Fibroblast of lung (primary cell): ENCODE measurements around the gene FAM180A. TPM values are rescaled to one million over a fixed set of nuclear protein-coding genes. Genes with fewer than 3 reads are reported as not detected.

Source experiments
- DNase-seq, 2 donors: peaks; one replicate each; pipeline versions ENCODE4 v3.0.0 to v3.0.0-alpha.2; 2010; ENCODE audit warnings: low read depth in 2 of 2
- H2AFZ ChIP-seq: 2 replicates; pipeline ENCODE4 v1.5.1; 2012; ENCODE audit warnings: low read length, control low read depth, inconsistent platforms
- H3K27ac ChIP-seq: 2 replicates; pipeline ENCODE4 v1.5.1; 2011; ENCODE audit warnings: low read length, control low read depth; ENCODE audit not compliant: insufficient read depth
- H3K27me3 ChIP-seq: 2 replicates; pipeline ENCODE4 v1.5.1; 2011; ENCODE audit warnings: mild to moderate bottlenecking, low read length; ENCODE audit not compliant: control insufficient read depth, insufficient read depth
- H3K36me3 ChIP-seq: 2 replicates; pipeline ENCODE4 v1.5.1; 2011; ENCODE audit warnings: low read length; ENCODE audit not compliant: control insufficient read depth, insufficient read depth
- H3K4me1 ChIP-seq: 2 replicates; pipeline ENCODE4 v1.5.1; 2011; ENCODE audit warnings: low read length; ENCODE audit not compliant: control insufficient read depth, insufficient read depth; ENCODE audit errors: extremely low read depth
- H3K4me2 ChIP-seq: 2 replicates; pipeline ENCODE4 v1.5.1; 2011; ENCODE audit warnings: low read length, control low read depth; ENCODE audit not compliant: insufficient read depth; ENCODE audit errors: extremely low read depth
- H3K4me3 ChIP-seq, 4 experiments: fragments of 200-600 bp in 1 of 4; sonication (generic) in 1 of 4; replicated peaks in 1 of 4; 2 replicates each; pipeline ENCODE4 v1.5.1; 2011 to 2016; ENCODE audit warnings: low read length in 4 of 4, low read depth in 3 of 4, mild to moderate bottlenecking in 3 of 4, control low read depth in 2 of 4, inconsistent platforms in 1 of 4, mixed read lengths in 1 of 4; ENCODE audit not compliant: insufficient read depth in 1 of 4; ENCODE audit errors: control extremely low read depth in 1 of 4
- H3K79me2 ChIP-seq: 2 replicates; pipeline ENCODE4 v1.5.1; 2012; ENCODE audit warnings: mild to moderate bottlenecking, low read length, inconsistent platforms; ENCODE audit not compliant: control insufficient read depth, insufficient read depth
- H3K9ac ChIP-seq: 2 replicates; pipeline ENCODE4 v1.5.1; 2011; ENCODE audit warnings: mild to moderate bottlenecking, low read length, control low read depth; ENCODE audit not compliant: insufficient read depth
- H3K9me3 ChIP-seq: 2 replicates; pipeline ENCODE4 v1.5.1; 2012; ENCODE audit warnings: low read depth, low read length; ENCODE audit not compliant: control insufficient read depth, insufficient read depth
- H4K20me1 ChIP-seq: 2 replicates; pipeline ENCODE4 v1.5.1; 2011; ENCODE audit warnings: low read length; ENCODE audit not compliant: control insufficient read depth, insufficient read depth; ENCODE audit errors: extremely low read depth
- EZH2 ChIP-seq: IDR thresholded peaks from 2 replicates; pipeline ENCODE4 v1.5.1; 2012; ENCODE audit warnings: low read length, control low read depth, mild to moderate bottlenecking; ENCODE audit errors: missing control alignments
- polyA plus RNA-seq, 2 donors: library from polyadenylated mRNA; depleted of rRNA in 1 of 2; stranded (reverse) in 1 of 2; unstranded in 1 of 2; fragments of >200 nt; gene quantifications; 2 replicates each; pipeline ENCODE4 v1.2.1, GENCODE V29; 2011 to 2012; ENCODE audit warnings: missing spikeins in 1 of 2
- total RNA-seq: library from RNA; depleted of rRNA; stranded (reverse); fragments of >200 nt; gene quantifications from 2 replicates; pipeline ENCODE4 v1.2.1, GENCODE V29; 2014
- TF ChIP-seq, protein P1 (sequence below), 2 donors: IDR thresholded peaks in 1 of 2; conservative IDR thresholded peaks in 1 of 2; 1 replicate in 1 of 2; 2 replicates in 1 of 2; pipeline ENCODE4 v1.5.1; 2011 to 2012; ENCODE audit warnings: low read length in 2 of 2, control low read depth in 1 of 2, inconsistent platforms in 1 of 2, low read depth in 1 of 2, mild to moderate bottlenecking in 1 of 2

The FAM180A gene
- total and polyA plus RNA-seq, 2 donors (not counting 1 experiment from before 2014, with no cell fraction given) = 15.6 to 38.5 TPM

DNA sequence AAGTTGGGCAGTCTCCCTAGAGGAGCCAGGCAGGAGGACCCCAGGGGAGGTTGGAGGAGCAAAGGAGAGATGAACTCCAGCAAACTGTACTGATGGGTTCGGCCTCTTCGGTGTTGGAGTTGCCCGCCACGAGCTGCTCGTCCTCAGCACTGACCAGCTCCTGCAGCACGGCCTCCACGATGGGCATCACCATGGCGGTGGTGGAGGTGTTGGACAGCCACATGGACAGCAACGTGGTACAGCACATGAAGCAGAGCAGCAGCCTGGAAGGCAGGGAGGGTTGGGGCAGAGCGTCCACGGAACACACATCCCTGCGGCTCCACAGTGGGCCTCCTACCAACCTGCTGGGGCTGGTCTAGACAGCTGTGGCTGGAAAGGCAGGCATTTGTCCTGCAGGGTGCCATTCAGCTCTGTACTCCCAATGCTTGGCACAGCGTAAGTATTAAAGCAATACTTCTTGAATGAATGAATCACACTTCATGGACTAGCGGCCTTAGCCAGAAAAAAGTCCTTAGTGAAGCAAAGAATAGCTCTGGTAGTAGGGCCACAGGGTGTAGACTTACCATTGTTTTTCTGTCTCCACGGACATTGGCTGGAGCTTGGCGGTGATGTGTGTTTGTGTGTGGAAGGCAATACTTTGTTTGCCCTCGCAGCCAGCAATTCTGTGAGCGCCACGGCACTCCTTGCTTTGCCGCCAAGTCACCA, 42.4 kb downstream of the FAM180A start:
- H3K9ac ChIP-seq = no peak overlapping the region
- no peaks in the 10 kb centered on the region for H3K4me1 ChIP-seq
- no peaks in the 10 kb centered on the region for H3K79me2 ChIP-seq
- no peaks in the 10 kb centered on the region for H3K36me3 ChIP-seq
- H3K27me3 ChIP-seq = no peaks in the 10 kb centered on the region
- no peaks in the 10 kb centered on the region for H3K9me3 ChIP-seq
- no peak overlapping the region for H3K4me3 ChIP-seq
- H3K4me2 ChIP-seq = no peak overlapping the region
- no peak overlapping the region for H2AFZ ChIP-seq
- DNase-seq = peak in 1 of 2 donors; percentile 14
- no peak for TF ChIP-seq EZH2
- TF ChIP-seq, protein P1, sequence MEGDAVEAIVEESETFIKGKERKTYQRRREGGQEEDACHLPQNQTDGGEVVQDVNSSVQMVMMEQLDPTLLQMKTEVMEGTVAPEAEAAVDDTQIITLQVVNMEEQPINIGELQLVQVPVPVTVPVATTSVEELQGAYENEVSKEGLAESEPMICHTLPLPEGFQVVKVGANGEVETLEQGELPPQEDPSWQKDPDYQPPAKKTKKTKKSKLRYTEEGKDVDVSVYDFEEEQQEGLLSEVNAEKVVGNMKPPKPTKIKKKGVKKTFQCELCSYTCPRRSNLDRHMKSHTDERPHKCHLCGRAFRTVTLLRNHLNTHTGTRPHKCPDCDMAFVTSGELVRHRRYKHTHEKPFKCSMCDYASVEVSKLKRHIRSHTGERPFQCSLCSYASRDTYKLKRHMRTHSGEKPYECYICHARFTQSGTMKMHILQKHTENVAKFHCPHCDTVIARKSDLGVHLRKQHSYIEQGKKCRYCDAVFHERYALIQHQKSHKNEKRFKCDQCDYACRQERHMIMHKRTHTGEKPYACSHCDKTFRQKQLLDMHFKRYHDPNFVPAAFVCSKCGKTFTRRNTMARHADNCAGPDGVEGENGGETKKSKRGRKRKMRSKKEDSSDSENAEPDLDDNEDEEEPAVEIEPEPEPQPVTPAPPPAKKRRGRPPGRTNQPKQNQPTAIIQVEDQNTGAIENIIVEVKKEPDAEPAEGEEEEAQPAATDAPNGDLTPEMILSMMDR (conservative IDR thresholded peaks at IDR 0.05 in 1 of 2, IDR thresholded peaks at IDR 0.05 in 1 of 2; ENCODE audit: low read depth in 1 of 2, low read length in 2 of 2) = no peak
- H3K27ac ChIP-seq = no peak overlapping the region
- no peaks in the 10 kb centered on the region for H4K20me1 ChIP-seq

- no peak overlapping the region for H3K4me2 ChIP-seq
- TF ChIP-seq EZH2 = no peak
- TF ChIP-seq, protein P1 (conservative IDR thresholded peaks at IDR 0.05 in 1 of 2, IDR thresholded peaks at IDR 0.05 in 1 of 2; ENCODE audit: low read depth in 1 of 2, low read length in 2 of 2) = no peak
- H3K4me1 ChIP-seq = no peaks in the 10 kb centered on the region
- no peak overlapping the region for H3K9ac ChIP-seq
- H3K4me3 ChIP-seq = no peak overlapping the region
- no peak overlapping the region for H3K27ac ChIP-seq
- no peaks in the 10 kb centered on the region for H3K9me3 ChIP-seq
- H3K36me3 ChIP-seq = no peaks in the 10 kb centered on the region
- no peaks in the 10 kb centered on the region for H3K27me3 ChIP-seq
- no peak for DNase-seq
- H2AFZ ChIP-seq = no peak overlapping the region
- no peaks in the 10 kb centered on the region for H3K79me2 ChIP-seq
- H4K20me1 ChIP-seq = no peaks in the 10 kb centered on the region
These were observed 43.9 kb downstream of the FAM180A start for GRCh38 chr7:135704698-135705097.

GRCh38 chr7:135704074-135704473, 44.5 kb downstream of the FAM180A start:
- Histone ChIP-seq H4K20me1 (no peaks in the 10 kb centered on the region), H3K9me3 (no peaks in the 10 kb centered on the region), H3K79me2 (no peaks in the 10 kb centered on the region), H3K27ac (no peak overlapping the region), H2AFZ (no peak overlapping the region), H3K4me1 (no peaks in the 10 kb centered on the region), H3K4me3 (no peak overlapping the region), H3K36me3 (no peaks in the 10 kb centered on the region), H3K9ac (no peak overlapping the region), H3K27me3 (no peaks in the 10 kb centered on the region), H3K4me2 (no peak overlapping the region)
- no peak for DNase-seq
- TF ChIP-seq, protein P1 (conservative IDR thresholded peaks at IDR 0.05 in 1 of 2, IDR thresholded peaks at IDR 0.05 in 1 of 2; ENCODE audit: low read depth in 1 of 2, low read length in 2 of 2) = no peak
- TF ChIP-seq EZH2 = no peak
